Activated CD8-positive, alpha-beta memory T cell treated with anti-CD3 and anti-CD28 coated beads for 1 hour (primary cell): ENCODE data around the gene IPCEF1.

Source experiments
- DNase-seq, 2 donors: peaks; one replicate each; pipeline ENCODE4 v3.0.0-alpha.2; 2020; ENCODE audit warnings: low read depth in 1 of 2; ENCODE audit errors: extremely low read depth in 1 of 2

Gene IPCEF1

DNA sequence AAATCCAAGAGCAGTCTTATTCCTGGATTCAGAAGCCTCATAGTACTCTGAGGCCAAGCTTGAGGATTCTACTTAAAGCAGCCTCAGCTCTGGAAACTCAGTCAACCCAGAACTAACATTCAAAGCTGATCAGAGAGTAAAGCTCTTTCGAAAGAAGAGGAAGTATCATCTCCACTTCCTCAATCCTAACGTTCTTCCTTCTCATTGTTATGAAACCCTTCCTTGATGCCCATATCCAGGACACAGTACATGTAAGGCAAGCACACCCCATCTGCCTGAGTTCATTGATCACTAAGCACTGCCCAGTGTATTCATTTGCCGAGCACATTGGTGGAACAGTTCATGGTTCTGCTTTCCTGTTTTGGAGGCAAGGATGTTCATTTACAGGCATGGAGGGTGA is at the start of gene IPCEF1:
Gene IPCEF1, minus strand, starts transcription at position 114 of the 400 bp plus-strand sequence. CDS start 90,856 bp downstream, outside the sequence.
- no peak for DNase-seq

DNA sequence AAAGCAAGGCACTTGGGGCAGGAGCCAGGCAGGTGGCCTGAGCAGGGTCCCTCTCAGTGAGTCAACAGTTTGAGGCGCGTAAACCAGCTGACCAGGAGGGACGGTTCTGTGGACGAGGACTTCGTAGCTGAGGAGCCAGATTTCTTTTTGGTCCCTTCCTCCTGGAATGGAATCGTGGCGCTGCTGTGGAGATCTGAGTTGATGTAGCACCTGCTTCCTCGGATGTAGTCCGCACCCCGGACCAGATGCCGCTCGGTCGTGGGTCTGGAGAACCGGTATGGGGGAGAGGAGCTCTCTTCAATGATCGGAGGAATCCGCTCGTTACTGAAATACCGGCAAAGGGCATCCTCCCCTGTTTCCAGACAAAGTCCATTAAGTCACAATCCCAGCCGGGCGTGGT is 49.7 kb upstream of the IPCEF1 start:
- no peak for DNase-seq

DNA sequence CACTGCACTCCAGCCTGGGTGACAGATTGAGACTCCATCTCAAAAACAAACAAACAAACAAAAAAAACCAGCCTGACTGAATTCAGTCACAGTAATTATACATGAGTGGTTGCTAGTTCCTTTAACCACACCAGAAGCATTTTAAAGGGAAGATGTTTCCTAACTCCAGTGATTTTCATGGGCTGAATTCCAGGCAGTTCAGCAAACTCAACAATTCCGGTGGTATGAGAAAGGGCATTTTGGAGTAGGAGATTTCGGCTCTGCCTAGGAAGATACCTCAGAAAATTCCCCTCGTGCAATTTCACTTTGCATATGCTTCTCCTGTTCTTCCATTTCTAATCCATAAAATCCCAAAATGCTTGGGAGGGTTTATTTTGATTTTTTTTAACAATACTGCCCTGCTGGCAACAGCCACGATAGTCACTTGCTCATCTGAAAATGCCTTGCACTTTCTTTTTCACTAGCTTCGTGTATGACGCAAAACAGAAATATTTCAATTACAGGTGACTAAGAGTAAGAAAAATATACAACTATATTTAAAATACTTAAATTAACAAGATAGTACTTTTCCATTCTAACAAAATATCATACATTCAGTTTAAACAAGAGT is 48.3 kb upstream of the IPCEF1 start:
- no peak for DNase-seq

- no peak for DNase-seq
Measured at GRCh38 chr6:154403788-154404187, 47.2 kb upstream of the IPCEF1 start.

DNA sequence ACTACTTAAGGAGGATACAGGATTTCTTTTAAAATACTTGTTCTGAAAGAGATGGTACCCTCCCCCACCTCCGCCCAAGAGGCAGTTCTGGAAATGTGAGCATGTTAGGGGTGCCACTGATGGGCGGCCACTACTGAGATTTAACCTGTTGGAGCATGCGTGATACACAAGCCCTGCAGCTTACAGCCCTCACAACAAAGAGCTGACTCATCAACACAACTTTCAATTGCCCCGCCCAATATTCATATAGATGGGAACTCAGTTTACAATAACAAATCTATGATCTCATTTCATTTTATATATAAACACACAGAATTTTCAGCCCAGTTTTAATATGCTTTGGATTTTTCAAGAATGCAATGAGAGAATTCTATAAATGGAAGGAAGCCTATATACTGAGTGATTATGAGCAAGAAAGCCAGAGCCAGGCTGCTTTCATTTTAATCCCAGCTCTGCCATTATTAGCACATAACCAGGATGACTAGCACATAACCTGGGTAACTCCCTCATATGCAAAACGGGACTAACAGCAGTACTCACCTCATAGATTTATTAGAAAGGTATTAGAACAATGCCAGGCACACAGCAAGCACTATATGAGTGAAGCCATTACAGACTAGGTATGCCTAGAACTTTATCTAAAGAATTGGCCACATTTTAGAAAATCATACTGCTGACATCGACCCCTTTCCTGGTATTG is 45.6 kb upstream of the IPCEF1 start:
- DNase-seq, result no peak

DNA sequence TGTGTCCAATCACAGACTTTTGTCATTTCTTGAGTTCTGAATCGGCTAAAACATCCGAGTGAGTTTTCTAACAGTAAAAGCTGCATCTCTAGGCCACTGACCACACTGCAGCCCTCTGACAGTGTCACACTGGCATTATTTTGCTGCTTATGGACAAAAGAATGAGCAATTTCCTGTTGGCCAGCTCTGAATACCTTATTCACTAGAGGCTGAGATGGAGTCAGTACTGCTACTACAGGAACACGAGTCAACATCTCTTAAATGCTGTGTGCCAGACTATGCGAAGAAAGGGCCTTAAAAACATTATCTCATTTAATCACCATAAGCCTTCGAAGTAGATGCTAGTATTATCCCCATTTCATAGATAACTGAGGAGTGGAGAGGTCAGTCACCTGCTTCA is 42.5 kb upstream of the IPCEF1 start:
- no peak for DNase-seq

GRCh38 chr6:154397491-154398195 is 41.0 kb upstream of the IPCEF1 start:
- DNase-seq, result no peak

- no peak for DNase-seq
Measured at GRCh38 chr6:154395878-154396277, 39.3 kb upstream of the IPCEF1 start.

GRCh38 chr6:154395316-154395715 is 38.7 kb upstream of the IPCEF1 start:
- no peak for DNase-seq

- DNase-seq, result no peak
Measured at GRCh38 chr6:154394571-154394970, 38.0 kb upstream of the IPCEF1 start.

DNA sequence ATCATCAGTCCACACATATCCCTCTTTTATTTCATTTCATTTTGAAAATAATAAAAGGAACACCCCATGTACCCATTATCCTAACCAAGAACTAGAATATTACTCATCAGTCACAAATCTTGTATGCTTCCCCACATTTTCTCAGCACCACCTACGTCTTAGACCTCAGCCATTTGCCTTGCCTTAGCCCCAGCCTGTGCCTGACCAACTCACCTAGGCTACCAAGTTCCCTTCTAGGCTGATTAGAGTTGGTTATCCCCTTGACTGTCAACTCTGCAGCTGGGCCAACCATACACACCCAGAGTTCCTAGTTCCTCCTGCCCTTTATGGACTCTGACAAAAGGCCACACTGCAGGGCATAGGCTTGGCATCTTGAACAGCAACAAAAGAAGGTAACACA is 33.4 kb upstream of the IPCEF1 start:
- DNase-seq, result no peak

- DNase-seq, result no peak
Measured at GRCh38 chr6:154388803-154389202, 32.2 kb upstream of the IPCEF1 start.

DNA sequence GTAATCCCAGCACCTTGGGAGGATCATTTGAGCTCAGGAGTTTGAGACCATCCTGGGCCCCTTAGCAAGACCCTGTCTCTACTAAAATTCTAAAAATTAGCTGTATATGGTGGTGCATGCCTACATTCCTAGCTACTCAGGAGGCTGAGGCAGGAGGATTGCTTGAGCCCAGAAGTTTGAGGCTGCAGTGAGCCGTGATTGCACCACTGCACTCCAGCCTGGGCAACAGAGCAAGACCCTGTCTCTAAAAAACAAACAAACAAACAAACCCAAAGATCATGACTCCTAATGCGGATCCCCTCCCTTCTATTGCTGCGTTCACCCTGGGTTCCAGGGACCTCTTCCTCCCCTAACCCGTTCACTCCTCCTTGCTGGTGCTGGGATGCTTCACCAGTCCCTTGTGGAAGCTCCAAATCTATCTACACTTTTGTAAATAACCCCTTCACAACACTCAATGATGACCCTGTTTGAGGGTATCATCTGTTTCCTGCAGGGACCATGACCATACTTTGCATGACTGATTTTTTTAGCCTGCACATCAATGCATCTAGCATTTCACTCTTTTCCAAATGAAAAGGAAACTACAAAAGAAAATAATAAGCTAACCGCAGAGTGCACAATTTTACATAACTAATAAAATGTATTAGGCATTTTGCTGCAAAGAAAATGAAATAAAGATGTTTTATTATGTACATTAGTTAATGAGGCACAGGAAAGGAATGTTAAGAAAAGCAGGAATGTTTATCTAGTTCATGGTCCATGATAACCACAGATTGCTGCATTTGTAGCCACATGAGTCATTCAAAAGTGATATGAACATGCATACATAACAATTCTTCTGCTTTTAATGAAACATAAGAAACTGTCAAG is 30.5 kb upstream of the IPCEF1 start:
- no peak for DNase-seq

DNA sequence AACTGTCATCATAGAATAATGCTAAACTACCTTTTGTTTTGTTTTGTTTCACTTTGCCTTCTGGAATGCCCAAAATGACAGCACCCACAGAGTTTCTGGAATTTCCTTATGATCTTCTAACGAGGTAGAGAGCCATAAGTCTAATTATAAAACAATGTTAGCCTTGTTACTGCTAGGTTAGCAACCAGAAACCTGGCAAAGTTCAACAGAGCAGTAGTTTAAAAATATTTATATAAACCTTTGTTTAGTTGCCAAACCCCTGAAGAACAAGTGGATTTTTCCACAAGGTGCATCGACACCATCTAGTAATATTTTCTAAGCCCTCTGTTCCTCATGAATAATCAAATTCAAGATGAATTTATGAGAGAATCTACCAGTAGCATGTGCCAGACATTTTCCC is 27.6 kb upstream of the IPCEF1 start:
- DNase-seq, result no peak

DNA sequence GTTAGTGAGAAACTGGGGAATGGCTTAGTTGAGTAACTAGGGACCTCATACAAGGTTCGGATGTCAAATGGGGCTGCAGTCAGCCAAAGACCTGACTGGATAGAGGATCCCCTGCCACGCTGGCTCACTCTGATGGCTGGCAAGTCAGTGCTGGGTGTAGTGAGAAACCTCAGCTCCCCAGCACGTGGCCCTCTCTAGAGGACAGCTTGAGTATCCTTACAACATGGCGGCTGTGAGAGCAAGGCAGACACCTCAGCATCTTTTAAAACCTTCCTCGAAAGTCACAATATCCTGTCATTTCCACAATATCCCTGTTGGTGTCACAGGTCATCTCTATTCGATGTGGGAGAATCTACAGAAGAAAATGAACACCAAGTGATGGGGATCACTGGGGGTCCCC is 26.7 kb upstream of the IPCEF1 start:
- DNase-seq, result no peak

DNA sequence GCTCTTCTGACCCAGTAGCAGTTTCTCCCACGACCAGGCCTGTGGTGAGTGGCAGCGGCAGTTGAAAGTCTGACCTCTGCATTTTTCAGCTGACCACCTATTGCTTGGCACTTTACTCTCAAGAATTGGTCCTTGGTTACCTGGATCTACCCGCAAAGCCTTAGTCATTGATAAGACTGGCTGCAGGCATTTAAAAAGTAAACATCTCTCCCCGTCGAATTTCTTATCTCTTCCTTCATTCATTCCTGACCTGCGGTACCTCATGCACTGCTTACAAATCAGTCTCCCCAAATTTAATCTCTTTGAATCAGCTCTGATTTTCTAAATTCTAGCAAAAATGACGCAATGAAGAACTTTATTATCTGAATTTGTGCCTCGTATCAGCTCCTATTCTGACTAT is 26.1 kb upstream of the IPCEF1 start:
- DNase-seq, result no peak

DNA sequence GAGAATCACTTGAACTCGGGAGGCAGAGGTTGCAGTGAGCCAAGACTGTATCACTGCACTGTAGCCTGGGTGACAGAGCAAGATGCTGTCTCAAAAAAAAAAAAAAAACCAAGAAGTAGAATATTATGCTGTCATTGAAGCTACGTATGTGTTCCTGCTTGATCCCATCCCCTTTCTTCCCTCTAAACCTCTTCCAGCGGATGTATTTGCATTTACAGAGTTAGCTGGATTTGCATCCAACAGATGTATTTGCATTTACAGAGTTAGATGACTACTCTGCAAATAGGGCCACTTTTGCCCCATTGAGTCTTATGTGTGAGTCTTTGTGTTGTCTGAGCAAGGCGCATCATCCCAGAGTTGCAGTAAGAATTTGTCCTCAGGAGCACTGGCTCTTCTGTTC is 24.9 kb upstream of the IPCEF1 start:
- no peak for DNase-seq

GRCh38 chr6:154380741-154381140 is 24.1 kb upstream of the IPCEF1 start:
- no peak for DNase-seq

GRCh38 chr6:154379585-154379984 is 23.0 kb upstream of the IPCEF1 start:
- DNase-seq, result no peak

DNA sequence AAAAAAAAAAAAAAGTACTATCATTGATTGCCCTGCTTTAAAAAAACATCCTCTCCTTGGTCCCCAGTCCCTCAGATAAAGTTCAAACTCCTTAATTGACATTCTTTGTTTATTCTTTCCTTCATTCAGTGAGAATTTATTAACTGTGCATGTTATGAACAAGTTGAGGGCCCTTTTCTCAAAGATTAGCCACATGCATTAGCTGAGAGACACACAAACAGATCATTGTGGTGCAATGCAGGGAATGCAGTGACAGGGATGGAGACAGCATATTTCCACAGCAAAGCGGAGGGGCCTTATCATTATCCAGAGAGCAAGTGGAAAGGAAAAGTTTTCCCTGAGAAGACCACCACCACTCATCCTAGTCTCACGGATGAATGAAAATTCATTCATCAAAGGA is 21.9 kb upstream of the IPCEF1 start:
- no peak for DNase-seq

GRCh38 chr6:154377726-154378125 is 21.1 kb upstream of the IPCEF1 start:
- no peak for DNase-seq
